Prostate gland (tissue), 2 donors: Measurements from ENCODE around the gene THAP12.

Experiments
- CTCF ChIP-seq, 4 experiments: fragments of 200-600 bp in 2 of 4; fragments of 450-650 bp in 2 of 4; sonication (generic) in 2 of 4; IDR thresholded peaks; 1 replicate in 3 of 4; 2 replicates in 1 of 4; pipeline ENCODE4 v1.5.1; 2016 to 2019; ENCODE audit warnings: antibody characterized with exemption in 4 of 4, mild to moderate bottlenecking in 2 of 4, moderate library complexity in 2 of 4
- POLR2A ChIP-seq: fragments of 450-650 bp; IDR thresholded peaks from one replicate; pipeline ENCODE4 v1.6.1; 2016; ENCODE audit warnings: antibody characterized with exemption, mild to moderate bottlenecking

- TF ChIP-seq CTCF (IDR thresholded peaks at IDR 0.05) (no peak), POLR2A (no peak)
Observed at GRCh38 chr11:76394411-76394810, 13.5 kb upstream of the THAP12 start.
